ENCODE measurements around the gene ATAD3B.
A peak's percentile ranks its signal among the peaks of the same experiment; 100 is the strongest.
"Not testable (repeated sequence)": the region's sequence is repeated elsewhere in the genome, so short reads cannot be mapped to it uniquely, and the experiment has no call there.

The ATAD3B gene

GRCh38 chr1:1504777-1505365 lies 33.3 kb downstream of the ATAD3B start:
- H3K4me3 ChIP-seq (ENCODE audit: low read depth, low read length), result not testable (repeated sequence)
- peak; percentile 82 for DNase-seq (ENCODE audit: low read depth)
- TF ChIP-seq MAX (IDR thresholded peaks at IDR 0.05; ENCODE audit: low read depth, low read length) (0 out of 2 replicates have a peak, but pooled peaks have one; percentile 39), CTCF (IDR thresholded peaks at IDR 0.05; ENCODE audit: low read depth, low read length) (peak; percentile 52)

- peak; percentile 32 for DNase-seq (ENCODE audit: low read depth)
- H3K4me3 ChIP-seq (ENCODE audit: low read depth, low read length), result not testable (repeated sequence)
Measured at GRCh38 chr1:1505366-1505798, 33.8 kb downstream of the ATAD3B start.

GRCh38 chr1:1505801-1506200 lies 34.2 kb downstream of the ATAD3B start:
- H3K4me3 ChIP-seq (ENCODE audit: low read depth, low read length); DNase-seq (ENCODE audit: low read depth): not testable (repeated sequence)

GRCh38 chr1:1507305-1507704 lies 35.7 kb downstream of the ATAD3B start:
- TF ChIP-seq POLR2A (IDR thresholded peaks at IDR 0.05; ENCODE audit: extremely low read depth, insufficient read length) (no peak), MYC (IDR thresholded peaks at IDR 0.05; ENCODE audit: low read depth, low read length) (no peak), MAX (IDR thresholded peaks at IDR 0.05; ENCODE audit: low read depth, low read length) (no peak), CTCF (IDR thresholded peaks at IDR 0.05; ENCODE audit: low read depth, low read length) (no peak)
- DNase-seq (ENCODE audit: low read depth), result no peak
- no peak overlapping the region for H3K4me3 ChIP-seq (ENCODE audit: low read depth, low read length)

GRCh38 chr1:1508775-1509464 lies 37.4 kb downstream of the ATAD3B start:
- DNase-seq (ENCODE audit: low read depth); H3K4me3 ChIP-seq (ENCODE audit: low read depth, low read length): not testable (repeated sequence)

- DNase-seq (ENCODE audit: low read depth), result peak; percentile 36
Measured at GRCh38 chr1:1509465-1509850, 37.9 kb downstream of the ATAD3B start.

GRCh38 chr1:1510912-1511532 lies 39.5 kb downstream of the ATAD3B start:
- DNase-seq (ENCODE audit: low read depth), result peak; percentile 44
- TF ChIP-seq MAX (IDR thresholded peaks at IDR 0.05; ENCODE audit: low read depth, low read length), result no peak
- TF ChIP-seq MYC (IDR thresholded peaks at IDR 0.05; ENCODE audit: low read depth, low read length), result no peak
- no peak for TF ChIP-seq CTCF (IDR thresholded peaks at IDR 0.05; ENCODE audit: low read depth, low read length)
- TF ChIP-seq POLR2A (IDR thresholded peaks at IDR 0.05; ENCODE audit: extremely low read depth, insufficient read length), result no peak
- H3K4me3 ChIP-seq (ENCODE audit: low read depth, low read length), result peak overlapping the region; percentile 88

More at GRCh38 chr1:1509465-1509850, 37.9 kb downstream of the ATAD3B start:
- H3K4me3 ChIP-seq (ENCODE audit: low read depth, low read length), result not testable (repeated sequence)

GRCh38 chr1:1511533-1512285 lies 40.1 kb downstream of the ATAD3B start, which contains the start of gene ATAD3A:
Gene ATAD3A, plus strand, starts transcription at chr1:1512162. Its CDS starts 107 bp downstream, at chr1:1512269.
- no peak for TF ChIP-seq CTCF (IDR thresholded peaks at IDR 0.05; ENCODE audit: low read depth, low read length)
- peak; percentile 43 for TF ChIP-seq POLR2A (IDR thresholded peaks at IDR 0.05; ENCODE audit: extremely low read depth, insufficient read length)
- TF ChIP-seq MYC (IDR thresholded peaks at IDR 0.05; ENCODE audit: low read depth, low read length), result peak; percentile 55
- peak; percentile 98 for DNase-seq (ENCODE audit: low read depth)
- H3K4me3 ChIP-seq (ENCODE audit: low read depth, low read length), result peak within 1 kb of the TSS; percentile 88

- DNase-seq (ENCODE audit: low read depth), result not testable (repeated sequence)
- H3K4me3 ChIP-seq (ENCODE audit: low read depth, low read length), result peak overlapping the region; percentile 53
Measured at GRCh38 chr1:1512425-1512824, 40.9 kb downstream of the ATAD3B start.

- not testable (repeated sequence) for DNase-seq (ENCODE audit: low read depth)
- peak overlapping the region; percentile 36 for H3K4me3 ChIP-seq (ENCODE audit: low read depth, low read length)
Measured at GRCh38 chr1:1513675-1514074, 42.1 kb downstream of the ATAD3B start.

- H3K4me3 ChIP-seq (ENCODE audit: low read depth, low read length); DNase-seq (ENCODE audit: low read depth): not testable (repeated sequence)
Measured at GRCh38 chr1:1514376-1514775, 42.8 kb downstream of the ATAD3B start.

Data from NB4 (cell line).